ENCODE results near the gene GNMT. TPM values are rescaled to one million over a fixed set of nuclear protein-coding genes. Genes with fewer than 3 reads are reported as not detected.
A peak's percentile ranks its signal among the peaks of the same experiment; 100 is the strongest.

The GNMT gene
- total and polyA plus RNA-seq, 10 of the 15 experiments (the other 5 are each of a cell fraction or from before 2014, with no cell fraction given): 0.27 to 1.1 (median 0.39) TPM

DNA sequence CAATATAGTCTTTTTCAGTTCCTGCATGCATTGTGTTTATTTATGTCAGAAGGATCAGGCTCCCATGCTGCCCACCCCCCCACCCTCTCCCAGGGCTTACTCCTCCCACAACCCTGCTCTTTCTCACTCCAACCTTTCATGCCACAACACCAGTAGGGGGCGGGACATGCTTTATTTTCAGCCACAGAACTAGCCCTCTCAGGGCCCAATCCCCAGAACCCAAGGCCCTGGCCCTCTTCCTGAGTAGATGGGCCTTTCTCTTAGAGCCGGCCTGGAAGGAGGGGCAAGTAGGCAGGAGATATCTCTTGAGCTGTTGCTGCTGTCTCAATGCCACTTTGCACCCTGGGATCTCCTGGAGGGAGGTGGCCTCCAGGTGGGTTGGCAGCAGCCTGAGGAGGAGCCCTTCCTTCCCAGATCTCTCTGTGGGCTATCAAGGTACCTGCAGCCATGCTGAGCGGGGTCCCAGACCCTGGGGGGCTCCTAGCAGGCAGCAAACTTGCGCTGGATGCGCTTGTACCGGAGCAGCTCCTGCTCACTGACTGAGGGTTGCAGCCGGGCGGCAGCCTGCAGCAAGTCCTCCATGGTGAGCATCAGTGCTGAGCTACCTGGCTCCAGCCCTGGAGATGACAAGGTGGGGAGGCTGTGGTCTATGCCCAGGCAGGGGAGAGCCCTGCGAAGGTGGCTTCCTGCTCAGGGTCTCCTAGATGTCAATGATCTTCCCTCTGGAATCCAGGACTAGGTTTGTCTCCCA lies 3.5 kb downstream of the GNMT start (continued):
- TF ChIP-seq RAD21 (IDR thresholded peaks at IDR 0.05; ENCODE audit: insufficient read depth, low read depth, low read length) (peak; percentile 46), CTCF (IDR thresholded peaks at IDR 0.05 in 2 of 3, conservative IDR thresholded peaks at IDR 0.05 in 1 of 3; ENCODE audit: control insufficient read depth in 2 of 3, extremely low read depth in 1 of 3, insufficient read depth in 1 of 3, low read depth in 3 of 3, low read length in 3 of 3) (peak in 2 of 3 experiments; percentile 42 to 44; a peak in 4 of 6 replicates), POLR2A (IDR thresholded peaks at IDR 0.05; ENCODE audit: low read depth, low read length) (no peak)

DNA sequence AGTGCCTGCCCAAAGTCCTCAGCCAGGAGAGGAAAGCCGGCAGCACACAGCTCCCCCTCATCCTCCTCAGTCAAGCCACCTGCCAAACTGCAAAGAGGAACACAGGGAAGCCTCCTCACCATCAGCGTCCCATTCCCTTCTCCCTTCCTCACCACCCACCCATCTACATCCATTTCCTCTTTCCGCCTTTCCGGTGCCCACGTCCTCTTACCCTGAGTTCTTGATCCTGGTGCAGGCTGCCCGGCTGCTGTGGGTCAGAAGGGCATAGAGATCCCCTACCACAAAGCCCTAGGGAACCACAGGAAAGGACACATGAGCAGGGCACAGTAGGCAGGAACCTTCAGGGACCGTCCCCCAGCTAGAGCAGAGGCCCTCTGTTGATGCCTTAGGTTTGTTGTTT lies 6.0 kb downstream of the GNMT start:
- ATAC-seq: no peak
- 52% methylated on average over 7 of the region's 7 CpGs for WGBS (ENCODE audit: insufficient coverage, insufficient replicate concordance, low lambda C conversion rate, missing lambda C conversion rate)
- POLR2A ChIA-PET: interaction anchor here (0.7 kb wide), 1 partner anchor 714 kb away, joined by 8 read pairs; no protein-coding TSS in a partner anchor
- no peak overlapping the region for H3K27ac ChIP-seq (ENCODE audit: control insufficient read depth, insufficient read depth)
- no peak overlapping the region for H3K4me3 ChIP-seq
- H3K79me2 ChIP-seq (ENCODE audit: control insufficient read depth, insufficient read depth, low read length): no peaks in the 10 kb centered on the region
- SMC1A ChIA-PET (ENCODE audit: uncharacterized antibody, unreplicated experiment): interaction anchor here (0.7 kb wide), 1 partner anchor 252 kb away, joined by 5 read pairs; no protein-coding TSS in a partner anchor
- H2AFZ ChIP-seq (ENCODE audit: control insufficient read depth, low read depth, low read length): no peak overlapping the region
- no TSS peak for BruUV-seq (replicated peaks)
- H3K36me3 ChIP-seq (ENCODE audit: control insufficient read depth in 2 of 2, insufficient read depth in 2 of 2, low read length in 1 of 2): no peaks in the 10 kb centered on the region; a peak in 3 of 4 replicates
- intact Hi-C loops (cut with micrococcal nuclease; ENCODE audit: unreplicated experiment) (no loop called here), in situ Hi-C loops (cut with MboI) (no loop called here)
- no peak for DNase-seq (ENCODE audit: low read depth, low spot score)
- H3K9me3 ChIP-seq (replicated peaks; ENCODE audit: control insufficient read depth, insufficient read depth, low read length): no peaks in the 10 kb centered on the region
- FAIRE-seq: no peak
- no peaks in the 10 kb centered on the region for H4K20me1 ChIP-seq (ENCODE audit: control insufficient read depth, insufficient read depth)
- H3K4me1 ChIP-seq (ENCODE audit: control insufficient read depth, insufficient read depth, low read length): no peaks in the 10 kb centered on the region
- CTCF ChIA-PET: interaction anchor here (1.4 kb wide), 1 partner anchor 524 kb away, joined by 3 read pairs; no protein-coding TSS in a partner anchor
- no peak for TF ChIP-seq FOS (IDR thresholded peaks at IDR 0.05; ENCODE audit: borderline replicate concordance, extremely low read depth, insufficient read length)
- TF ChIP-seq HDGF (IDR thresholded peaks at IDR 0.05): no peak
- no peak for TF ChIP-seq JUND (IDR thresholded peaks at IDR 0.05; ENCODE audit: low read depth, low read length)
- TF ChIP-seq, protein P1, sequence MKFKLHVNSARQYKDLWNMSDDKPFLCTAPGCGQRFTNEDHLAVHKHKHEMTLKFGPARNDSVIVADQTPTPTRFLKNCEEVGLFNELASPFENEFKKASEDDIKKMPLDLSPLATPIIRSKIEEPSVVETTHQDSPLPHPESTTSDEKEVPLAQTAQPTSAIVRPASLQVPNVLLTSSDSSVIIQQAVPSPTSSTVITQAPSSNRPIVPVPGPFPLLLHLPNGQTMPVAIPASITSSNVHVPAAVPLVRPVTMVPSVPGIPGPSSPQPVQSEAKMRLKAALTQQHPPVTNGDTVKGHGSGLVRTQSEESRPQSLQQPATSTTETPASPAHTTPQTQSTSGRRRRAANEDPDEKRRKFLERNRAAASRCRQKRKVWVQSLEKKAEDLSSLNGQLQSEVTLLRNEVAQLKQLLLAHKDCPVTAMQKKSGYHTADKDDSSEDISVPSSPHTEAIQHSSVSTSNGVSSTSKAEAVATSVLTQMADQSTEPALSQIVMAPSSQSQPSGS (IDR thresholded peaks at IDR 0.05; ENCODE audit: low read length): no peak
- RAD21 ChIA-PET (ENCODE audit: unreplicated experiment): interaction anchor here (1.8 to 2.1 kb wide), 2 partner anchors 43 to 177 kb away, joined by 5 to 12 read pairs; no protein-coding TSS in a partner anchor
- H3K4me2 ChIP-seq (ENCODE audit: control insufficient read depth, insufficient read depth): no peak overlapping the region
- no peak overlapping the region for H3K9ac ChIP-seq (ENCODE audit: control insufficient read depth, insufficient read depth, low read length)
- H3K27me3 ChIP-seq (replicated peaks in 1 of 2; ENCODE audit: control insufficient read depth in 2 of 2, insufficient read depth in 2 of 2, low read length in 1 of 2): no peaks in the 10 kb centered on the region
